Activated CD8-positive, alpha-beta memory T cell treated with anti-CD3 and anti-CD28 coated beads for 1 hour (primary cell): ENCODE data around the gene HDAC9.

ENCODE experiments used
- DNase-seq, 2 donors: peaks; one replicate each; pipeline ENCODE4 v3.0.0-alpha.2; 2020; ENCODE audit warnings: low read depth in 1 of 2; ENCODE audit errors: extremely low read depth in 1 of 2

Gene HDAC9

GRCh38 chr7:18771834-18772566, 276.5 kb downstream of the HDAC9 start:
- DNase-seq: no peak

- DNase-seq: no peak
Observed at GRCh38 chr7:18772567-18772965, 277.0 kb downstream of the HDAC9 start.

- DNase-seq: no peak
Observed at GRCh38 chr7:18777314-18777713, 281.8 kb downstream of the HDAC9 start.

GRCh38 chr7:18778594-18778993, 283.0 kb downstream of the HDAC9 start:
- DNase-seq: no peak

GRCh38 chr7:18780266-18780665, 284.7 kb downstream of the HDAC9 start:
- DNase-seq: no peak

GRCh38 chr7:18780938-18781337, 285.4 kb downstream of the HDAC9 start:
- DNase-seq: no peak

GRCh38 chr7:18786196-18786727, 290.7 kb downstream of the HDAC9 start:
- DNase-seq: no peak

- DNase-seq: no peak
Observed at GRCh38 chr7:18786796-18787195, 291.2 kb downstream of the HDAC9 start.

GRCh38 chr7:18788026-18788425, 292.5 kb downstream of the HDAC9 start:
- no peak for DNase-seq

- DNase-seq: no peak
Observed at GRCh38 chr7:18792871-18793595, 297.5 kb downstream of the HDAC9 start.

- DNase-seq: no peak
Observed at GRCh38 chr7:18796216-18796615, 300.7 kb downstream of the HDAC9 start.

- no peak for DNase-seq
Observed at GRCh38 chr7:18798088-18798906, 302.7 kb downstream of the HDAC9 start.

GRCh38 chr7:18799899-18800298, 304.4 kb downstream of the HDAC9 start:
- no peak for DNase-seq

- DNase-seq: no peak
Observed at GRCh38 chr7:18803923-18804322, 308.4 kb downstream of the HDAC9 start.

- no peak for DNase-seq
Observed at GRCh38 chr7:18806177-18806576, 310.6 kb downstream of the HDAC9 start.

- DNase-seq: no peak
Observed at GRCh38 chr7:18808026-18808425, 312.5 kb downstream of the HDAC9 start.

GRCh38 chr7:18815261-18815960, 319.9 kb downstream of the HDAC9 start:
- DNase-seq: no peak

- DNase-seq: no peak
Observed at GRCh38 chr7:18820981-18821380, 325.4 kb downstream of the HDAC9 start.

- DNase-seq: no peak
Observed at GRCh38 chr7:18821554-18821953, 326.0 kb downstream of the HDAC9 start.

GRCh38 chr7:18824157-18824556, 328.6 kb downstream of the HDAC9 start:
- DNase-seq: no peak
